Activated CD4-positive, alpha-beta T cell treated with anti-CD3 and anti-CD28 coated beads, Interleukin-2, amount 50 U/mL, for 48 hours (primary cell): ENCODE measurements around the gene MYO3B.
"Not testable (repeated sequence)": the region's sequence is repeated elsewhere in the genome, so short reads cannot be mapped to it uniquely, and the experiment has no call there.

Experiments used
- DNase-seq, 2 experiments: peaks; one replicate each; pipeline ENCODE4 v3.0.0-alpha.2; 2020

MYO3B gene

GRCh38 chr2:170530284-170530745 is 352.4 kb downstream of the MYO3B start:
- no peak for DNase-seq

GRCh38 chr2:170530803-170531564 is 353.0 kb downstream of the MYO3B start:
- DNase-seq = no peak

GRCh38 chr2:170531876-170532275 is 353.9 kb downstream of the MYO3B start:
- no peak for DNase-seq

- no peak for DNase-seq
Measured at GRCh38 chr2:170533156-170533555, 355.2 kb downstream of the MYO3B start.

- no peak for DNase-seq
Measured at GRCh38 chr2:170535552-170535951, 357.6 kb downstream of the MYO3B start.

GRCh38 chr2:170544817-170545216 is 366.9 kb downstream of the MYO3B start:
- no peak for DNase-seq

GRCh38 chr2:170548304-170548703 is 370.4 kb downstream of the MYO3B start:
- no peak for DNase-seq

GRCh38 chr2:170550501-170550900 is 372.6 kb downstream of the MYO3B start:
- DNase-seq = no peak

- DNase-seq = not testable (repeated sequence)
Measured at GRCh38 chr2:170551899-170552298, 374.0 kb downstream of the MYO3B start.

GRCh38 chr2:170553748-170554147 is 375.8 kb downstream of the MYO3B start:
- DNase-seq = no peak

GRCh38 chr2:170554278-170554955 is 376.5 kb downstream of the MYO3B start:
- DNase-seq = no peak

GRCh38 chr2:170562928-170563327 is 385.0 kb downstream of the MYO3B start:
- no peak for DNase-seq

- no peak for DNase-seq
Measured at GRCh38 chr2:170563401-170563800, 385.5 kb downstream of the MYO3B start.

- DNase-seq = no peak
Measured at GRCh38 chr2:170566138-170566537, 388.2 kb downstream of the MYO3B start.

- DNase-seq = no peak
Measured at GRCh38 chr2:170567429-170567828, 389.5 kb downstream of the MYO3B start.

- no peak for DNase-seq
Measured at GRCh38 chr2:170568511-170568910, 390.6 kb downstream of the MYO3B start.

GRCh38 chr2:170571612-170572011 is 393.7 kb downstream of the MYO3B start:
- no peak for DNase-seq

- DNase-seq = no peak
Measured at GRCh38 chr2:170573671-170574070, 395.7 kb downstream of the MYO3B start.

GRCh38 chr2:170576296-170576695 is 398.3 kb downstream of the MYO3B start:
- DNase-seq = no peak

GRCh38 chr2:170577356-170577755 is 399.4 kb downstream of the MYO3B start:
- no peak for DNase-seq

- DNase-seq = no peak
Measured at GRCh38 chr2:170578606-170579005, 400.7 kb downstream of the MYO3B start.

GRCh38 chr2:170579511-170579910 is 401.6 kb downstream of the MYO3B start:
- no peak for DNase-seq

GRCh38 chr2:170582313-170582712 is 404.4 kb downstream of the MYO3B start:
- no peak for DNase-seq

- no peak for DNase-seq
Measured at GRCh38 chr2:170582751-170583463, 405.0 kb downstream of the MYO3B start.
